PC-3 (cell line): Measurements from ENCODE around the gene RBM34. TPM values are rescaled to one million over a fixed set of nuclear protein-coding genes. Genes with fewer than 3 reads are reported as not detected.

Experiments used
- ATAC-seq: fragments of 200-7000 bp; cut with Tn5 transposase; 2 replicates; pipeline ENCODE4 v1.9.1; 2020; ENCODE audit warnings: mild to moderate bottlenecking, moderate library complexity
- BruUV-seq: library from RNA; stranded (reverse); fragments of 400-500 nt; replicated peaks from 2 replicates; lab custom pipeline; 2021; lab: Mats Ljungman, UMichigan
- CTCF ChIA-PET: fragments of 300-600 bp; sonication (Branson Sonifier 250); formaldehyde crosslinking; loops from one replicate; lab custom pipeline; 2022; ENCODE audit warnings: antibody characterized with exemption; lab: Charles Lee
- POLR2A ChIA-PET: fragments of 300-600 bp; sonication (Branson Sonifier 250); formaldehyde crosslinking; loops from one replicate; lab custom pipeline; 2022; ENCODE audit warnings: antibody characterized with exemption; ENCODE audit not compliant: unreplicated experiment; lab: Charles Lee
- DNase-seq: peaks from one replicate; pipeline ENCODE4 v3.0.0-alpha.2; 2015
- H2AFZ ChIP-seq: fragments of 300-600 bp; sonication (generic); 2 replicates; pipeline ENCODE4 v1.6.0; 2016; ENCODE audit warnings: antibody characterized with exemption, low read length
- H3F3A ChIP-seq: fragments of 300-600 bp; sonication (generic); one replicate; pipeline ENCODE4 v1.6.0; 2017; ENCODE audit warnings: antibody characterized with exemption, low read length, control low read depth, mild to moderate bottlenecking; ENCODE audit not compliant: unreplicated experiment
- H3K27ac ChIP-seq: fragments of 300-600 bp; sonication (generic); 2 replicates; pipeline ENCODE4 v1.5.1; 2016; ENCODE audit warnings: mild to moderate bottlenecking, low read length
- H3K27me3 ChIP-seq: fragments of 300-600 bp; sonication (generic); 2 replicates; pipeline ENCODE4 v1.6.1; 2016; ENCODE audit warnings: low read length, mixed read lengths
- H3K36me3 ChIP-seq: fragments of 300-600 bp; sonication (generic); 2 replicates; pipeline ENCODE4 v1.6.1; 2016; ENCODE audit warnings: low read depth, mixed run types, low read length, mixed read lengths
- H3K4me1 ChIP-seq: fragments of 300-600 bp; sonication (generic); 2 replicates; pipeline ENCODE4 v1.5.1; 2016; ENCODE audit warnings: low read length; ENCODE audit not compliant: insufficient read depth
- H3K4me2 ChIP-seq: fragments of 300-600 bp; sonication (generic); 2 replicates; pipeline ENCODE4 v1.6.0; 2016; ENCODE audit warnings: low read length
- H3K4me3 ChIP-seq: fragments of 300-600 bp; sonication (generic); 2 replicates; pipeline ENCODE4 v1.5.1; 2016; ENCODE audit warnings: mild to moderate bottlenecking, low read length, mixed read lengths
- H3K79me2 ChIP-seq: fragments of 300-600 bp; sonication (generic); 2 replicates; pipeline ENCODE4 v1.6.1; 2017; ENCODE audit warnings: low read length, mixed read lengths
- H3K9ac ChIP-seq: fragments of 300-600 bp; sonication (generic); 2 replicates; pipeline ENCODE4 v1.6.0; 2016; ENCODE audit warnings: mild to moderate bottlenecking, low read length
- H3K9me2 ChIP-seq: fragments of 300-600 bp; sonication (generic); replicated peaks from 2 replicates; pipeline ENCODE4 v1.6.1; 2016; ENCODE audit warnings: mixed run types, low read length, mixed read lengths
- H3K9me3 ChIP-seq: fragments of 300-600 bp; sonication (generic); 2 replicates; pipeline ENCODE4 v1.6.1; 2016; ENCODE audit warnings: low read length, mixed read lengths
- H4K20me1 ChIP-seq: fragments of 300-600 bp; sonication (generic); 2 replicates; pipeline ENCODE4 v1.6.1; 2016; ENCODE audit warnings: low read length, mixed read lengths
- EZH2 ChIP-seq: fragments of 300-600 bp; sonication (generic); IDR thresholded peaks from one replicate; pipeline ENCODE4 v1.6.1; 2017; ENCODE audit warnings: antibody characterized with exemption, mild to moderate bottlenecking, low read length; ENCODE audit not compliant: unreplicated experiment
- EZH2phosphoT487 ChIP-seq: fragments of 300-600 bp; sonication (generic); IDR thresholded peaks from 2 replicates; pipeline ENCODE4 v1.6.1; 2018; ENCODE audit warnings: mild to moderate bottlenecking, antibody characterized with exemption, low read length, borderline replicate concordance
- intact Hi-C: fragments of 100-400 bp; cut with micrococcal nuclease; formaldehyde crosslinking; loops from 2 replicates; pipeline ENCODE4 v1.9.0; 2023
- total RNA-seq: library from RNA; depleted of rRNA; stranded (reverse); fragments of >200 nt; gene quantifications from 2 replicates; pipeline ENCODE4 v1.2.3, GENCODE V29; 2014
- TF ChIP-seq, protein P1 (sequence below): fragments of 300-600 bp; sonication (generic); conservative IDR thresholded peaks from 2 replicates; pipeline ENCODE4 v1.5.1; 2017; ENCODE audit warnings: antibody characterized with exemption, low read depth, mild to moderate bottlenecking, low read length

The RBM34 gene
- total RNA-seq, 1 experiment from 2014 or later = 40.1 TPM

GRCh38 chr1:235090406-235091069, 70.5 kb downstream of the RBM34 start:
- Histone ChIP-seq H3K4me1 (0 out of 2 replicates have a peak, but pooled peaks cover 5% of the 10 kb centered on the region), H3K9ac (no peak overlapping the region), H2AFZ (no peak overlapping the region), H3K9me2 (no peaks in the 10 kb centered on the region), H3K4me2 (no peak overlapping the region), H3F3A (no peaks in the 10 kb centered on the region), H3K36me3 (no peaks in the 10 kb centered on the region), H3K27me3 (no peaks in the 10 kb centered on the region), H4K20me1 (no peaks in the 10 kb centered on the region), H3K79me2 (no peaks in the 10 kb centered on the region), H3K27ac (no peak overlapping the region), H3K4me3 (no peak overlapping the region), H3K9me3 (no peaks in the 10 kb centered on the region)
- DNase-seq = no peak
- intact Hi-C loops = no loop called here
- no peak for ATAC-seq
- TF ChIP-seq, protein P1, sequence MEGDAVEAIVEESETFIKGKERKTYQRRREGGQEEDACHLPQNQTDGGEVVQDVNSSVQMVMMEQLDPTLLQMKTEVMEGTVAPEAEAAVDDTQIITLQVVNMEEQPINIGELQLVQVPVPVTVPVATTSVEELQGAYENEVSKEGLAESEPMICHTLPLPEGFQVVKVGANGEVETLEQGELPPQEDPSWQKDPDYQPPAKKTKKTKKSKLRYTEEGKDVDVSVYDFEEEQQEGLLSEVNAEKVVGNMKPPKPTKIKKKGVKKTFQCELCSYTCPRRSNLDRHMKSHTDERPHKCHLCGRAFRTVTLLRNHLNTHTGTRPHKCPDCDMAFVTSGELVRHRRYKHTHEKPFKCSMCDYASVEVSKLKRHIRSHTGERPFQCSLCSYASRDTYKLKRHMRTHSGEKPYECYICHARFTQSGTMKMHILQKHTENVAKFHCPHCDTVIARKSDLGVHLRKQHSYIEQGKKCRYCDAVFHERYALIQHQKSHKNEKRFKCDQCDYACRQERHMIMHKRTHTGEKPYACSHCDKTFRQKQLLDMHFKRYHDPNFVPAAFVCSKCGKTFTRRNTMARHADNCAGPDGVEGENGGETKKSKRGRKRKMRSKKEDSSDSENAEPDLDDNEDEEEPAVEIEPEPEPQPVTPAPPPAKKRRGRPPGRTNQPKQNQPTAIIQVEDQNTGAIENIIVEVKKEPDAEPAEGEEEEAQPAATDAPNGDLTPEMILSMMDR = no peak
- TF ChIP-seq EZH2 (no peak), EZH2phosphoT487 (no peak)
- POLR2A ChIA-PET = no interaction called here
- BruUV-seq = no TSS peak
- CTCF ChIA-PET = no interaction called here

DNA sequence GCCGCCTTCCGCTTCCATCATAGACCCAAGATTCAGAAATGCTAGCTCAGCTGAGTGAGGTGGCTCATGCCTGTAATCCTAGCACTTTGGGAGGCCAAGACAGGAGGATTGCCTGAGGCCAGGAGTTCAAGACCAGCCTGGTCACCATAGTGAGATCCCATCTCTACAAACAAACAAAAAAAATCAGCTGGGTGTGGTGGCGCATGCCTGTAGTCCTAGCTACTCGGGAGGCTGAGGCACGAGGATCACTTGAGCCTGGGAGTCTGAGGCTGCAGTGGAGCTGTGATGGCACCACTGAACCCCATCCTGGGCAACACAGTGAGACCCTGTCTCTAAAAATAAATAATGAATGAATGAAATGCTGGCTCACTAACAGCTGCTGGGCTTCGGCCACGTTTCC, 72.1 kb downstream of the RBM34 start:
- Histone ChIP-seq H2AFZ (no peak overlapping the region), H3K4me3 (no peak overlapping the region), H3K4me2 (no peak overlapping the region), H3K27me3 (no peaks in the 10 kb centered on the region), H3K9me2 (no peaks in the 10 kb centered on the region), H3K27ac (no peak overlapping the region), H3K36me3 (no peaks in the 10 kb centered on the region), H3F3A (no peaks in the 10 kb centered on the region), H3K4me1 (peaks cover 7% of the 10 kb centered on the region), H4K20me1 (no peaks in the 10 kb centered on the region), H3K9me3 (no peaks in the 10 kb centered on the region), H3K79me2 (no peaks in the 10 kb centered on the region), H3K9ac (no peak overlapping the region)
- intact Hi-C loops = no loop called here
- BruUV-seq = no TSS peak
- DNase-seq (no peak), ATAC-seq (no peak)
- TF ChIP-seq, protein P1 = no peak
- TF ChIP-seq EZH2phosphoT487 (no peak), EZH2 (no peak)
- CTCF ChIA-PET = no interaction called here
- POLR2A ChIA-PET = no interaction called here

DNA sequence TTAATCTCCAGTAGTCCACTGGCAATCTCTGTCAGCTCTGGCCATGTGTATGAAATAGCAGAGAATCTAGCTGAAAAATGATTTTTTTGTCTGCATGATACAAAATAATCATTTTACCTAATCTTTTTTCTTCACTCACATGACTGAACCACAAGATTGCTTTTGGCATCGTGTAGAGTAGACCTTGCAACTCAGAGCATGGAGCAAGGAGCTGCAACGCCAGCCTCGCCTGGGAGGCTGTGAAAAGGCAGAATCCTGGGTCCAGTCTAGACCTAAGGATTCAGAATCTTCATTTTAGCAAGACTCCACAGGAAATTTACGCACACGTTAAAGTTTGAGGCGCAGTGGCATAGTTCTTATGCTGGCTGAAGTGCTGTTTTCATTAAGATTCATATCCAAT, 72.6 kb downstream of the RBM34 start:
- POLR2A ChIA-PET = no interaction called here
- Histone ChIP-seq H3K36me3 (no peaks in the 10 kb centered on the region), H4K20me1 (no peaks in the 10 kb centered on the region), H2AFZ (no peak overlapping the region), H3K27me3 (no peaks in the 10 kb centered on the region), H3K4me1 (peaks cover 8% of the 10 kb centered on the region), H3K4me2 (no peak overlapping the region), H3K9me3 (no peaks in the 10 kb centered on the region), H3K27ac (no peak overlapping the region), H3K9ac (no peak overlapping the region), H3K9me2 (no peaks in the 10 kb centered on the region), H3K79me2 (no peaks in the 10 kb centered on the region), H3F3A (no peaks in the 10 kb centered on the region), H3K4me3 (no peak overlapping the region)
- TF ChIP-seq EZH2 (no peak), EZH2phosphoT487 (no peak)
- TF ChIP-seq, protein P1 = no peak
- no TSS peak for BruUV-seq
- CTCF ChIA-PET = no interaction called here
- intact Hi-C loops = no loop called here
- no peak for ATAC-seq
- no peak for DNase-seq
